Measurements from ENCODE around the gene CAPN9. TPM values are rescaled to one million over a fixed set of nuclear protein-coding genes. Genes with fewer than 3 reads are reported as not detected.
"Not testable (repeated sequence)": the region's sequence is repeated elsewhere in the genome, so short reads cannot be mapped to it uniquely, and the experiment has no call there.

The CAPN9 gene
- total RNA-seq, 1 donor from 2014 or later = not detected

GRCh38 chr1:230746617-230747016 is 571 bp upstream of the CAPN9 start:
- DNase-seq (ENCODE audit: low spot score) = no peak

GRCh38 chr1:230747890-230748800 is 957 bp downstream of the CAPN9 start:
- no peak for DNase-seq (ENCODE audit: low spot score)

GRCh38 chr1:230749150-230749549 is 2.0 kb downstream of the CAPN9 start:
- DNase-seq (ENCODE audit: low spot score) = no peak

- DNase-seq (ENCODE audit: low spot score) = no peak
These were observed 2.4 kb downstream of the CAPN9 start for GRCh38 chr1:230749635-230750034.

GRCh38 chr1:230750576-230750975 is 3.4 kb downstream of the CAPN9 start:
- DNase-seq (ENCODE audit: low spot score) = no peak

GRCh38 chr1:230750986-230751625 is 3.9 kb downstream of the CAPN9 start:
- DNase-seq (ENCODE audit: low spot score) = no peak

- peak; percentile 35 for DNase-seq (ENCODE audit: low spot score)
These were observed 5.2 kb downstream of the CAPN9 start for GRCh38 chr1:230752407-230752806.

- no peak for DNase-seq (ENCODE audit: low spot score)
These were observed 6.0 kb downstream of the CAPN9 start for GRCh38 chr1:230753191-230753585.

GRCh38 chr1:230753586-230754251 is 6.5 kb downstream of the CAPN9 start:
- peak; percentile 58 for DNase-seq (ENCODE audit: low spot score)

GRCh38 chr1:230754796-230755195 is 7.6 kb downstream of the CAPN9 start:
- peak; percentile 42 for DNase-seq (ENCODE audit: low spot score)

- no peak for DNase-seq (ENCODE audit: low spot score)
These were observed 10.9 kb downstream of the CAPN9 start for GRCh38 chr1:230757856-230758708.

GRCh38 chr1:230758709-230759368 is 11.7 kb downstream of the CAPN9 start:
- peak; percentile 91 for DNase-seq (ENCODE audit: low spot score)

- DNase-seq (ENCODE audit: low spot score) = no peak
These were observed 12.3 kb downstream of the CAPN9 start for GRCh38 chr1:230759369-230760065.

GRCh38 chr1:230760360-230760827 is 13.2 kb downstream of the CAPN9 start:
- no peak for DNase-seq (ENCODE audit: low spot score)

GRCh38 chr1:230761443-230762167 is 14.4 kb downstream of the CAPN9 start:
- DNase-seq (ENCODE audit: low spot score) = no peak

GRCh38 chr1:230763927-230764591 is 16.9 kb downstream of the CAPN9 start:
- no peak for DNase-seq (ENCODE audit: low spot score)

- DNase-seq (ENCODE audit: low spot score) = no peak
These were observed 19.1 kb downstream of the CAPN9 start for GRCh38 chr1:230766318-230766717.

- DNase-seq (ENCODE audit: low spot score) = not testable (repeated sequence)
These were observed 20.8 kb downstream of the CAPN9 start for GRCh38 chr1:230767859-230768612.
